Heart left ventricle (tissue), 16 donors: ENCODE measurements around the gene USP2. TPM values are rescaled to one million over a fixed set of nuclear protein-coding genes. Genes with fewer than 3 reads are reported as not detected.

Experiments
- ATAC-seq, 4 donors: fragments of 200-7000 bp; cut with Tn5 transposase; one replicate each; pipeline ENCODE4 v1.9.1; 2020 to 2022; ENCODE audit warnings: moderate library complexity in 4 of 4, mild to moderate bottlenecking in 3 of 4, moderate number of reproducible peaks in 1 of 4
- DNase-seq, 5 donors: peaks; one replicate each; pipeline ENCODE4 v3.0.0-alpha.2; 2020
- H3K27ac ChIP-seq, 12 donors: fragments of 200-600 bp; sonication (generic) in 4 of 12; one replicate each; pipeline versions ENCODE4 v1.5.0 to v1.8.0; 2016 to 2022; ENCODE audit warnings: mild to moderate bottlenecking in 2 of 12
- H3K27me3 ChIP-seq, 9 donors: fragments of 200-600 bp; sonication (generic) in 2 of 9; one replicate each; pipeline versions ENCODE4 v1.5.1 to v1.8.0; 2016 to 2022; ENCODE audit warnings: mild to moderate bottlenecking in 3 of 9
- H3K36me3 ChIP-seq, 9 donors: fragments of 200-600 bp; sonication (generic) in 2 of 9; one replicate each; pipeline versions ENCODE4 v1.5.0 to v1.8.0; 2018 to 2022; ENCODE audit warnings: mild to moderate bottlenecking in 2 of 9
- H3K4me1 ChIP-seq, 12 donors: fragments of 200-600 bp; sonication (generic) in 4 of 12; one replicate each; pipeline versions ENCODE4 v1.5.0 to v1.8.0; 2016 to 2022; ENCODE audit warnings: mild to moderate bottlenecking in 3 of 12
- H3K4me3 ChIP-seq, 12 donors: fragments of 200-600 bp; sonication (generic) in 4 of 12; one replicate each; pipeline versions ENCODE4 v1.5.0 to v1.8.0; 2017 to 2022; ENCODE audit warnings: mild to moderate bottlenecking in 9 of 12, moderate library complexity in 4 of 12
- H3K9me3 ChIP-seq, 12 donors: fragments of 200-600 bp; sonication (generic) in 4 of 12; one replicate each; pipeline versions ENCODE4 v1.5.0 to v1.8.0; 2016 to 2022; ENCODE audit warnings: mild to moderate bottlenecking in 1 of 12
- CTCF ChIP-seq, 12 donors: fragments of 200-600 bp; sonication (generic) in 4 of 12; IDR thresholded peaks; one replicate each; pipeline versions ENCODE4 v1.5.0 to v1.8.0; 2018 to 2022; ENCODE audit warnings: antibody characterized with exemption in 12 of 12, mild to moderate bottlenecking in 5 of 12
- POLR2A ChIP-seq, 2 donors: fragments of 450-650 bp; IDR thresholded peaks; one replicate each; pipeline ENCODE4 v1.6.1; 2017; ENCODE audit warnings: antibody characterized with exemption in 2 of 2, mild to moderate bottlenecking in 2 of 2, moderate library complexity in 2 of 2
- WGBS, 4 donors: extraction: QIAGEN DNeasy Blood & Tissue Kit in 2 of 4; methylation state at CpG; one replicate each; pipeline versions ENCODE4 v1.1.5 to v1.1.7; 2013 to 2018; 5-methylcytosine and 5-hydroxymethylcytosine counted together
- intact Hi-C, 10 donors: fragments of 100-400 bp; cut with DNase I; formaldehyde crosslinking; loops; one replicate each; pipeline versions ENCODE4 v1.11.1 to v1.14.2; 2022
- polyA plus RNA-seq, 2 donors: library from polyadenylated mRNA; stranded (reverse); fragments of 200-250 nt; gene quantifications; one replicate each; pipeline ENCODE4 v1.2.3, GENCODE V29; 2013
- total RNA-seq, 9 donors: library from RNA; depleted of rRNA in 2 of 9; stranded (reverse); fragments of >200 nt in 2 of 9; fragmentation: NEBNext Ultra II Directional in 3 of 9; extraction: Animal tissue kit (Norgen Biotek cat#: 25700) in 3 of 9; gene quantifications; one replicate each; pipeline versions ENCODE4 v1.1.0 to v1.2.4, GENCODE V29; 2016 to 2023
- donor health status: ischemic (EF 13 %, LVEDD 7.1; RV severe dilation, severe dysfunction).
- donor health status: healthy with polysubstance abuse.
- donor health status: DM: no; HTN: yes; CAD: no.
- donor health status: DM: no; HTN: no; CAD: no.
- donor health status: ischemic (EF 25% LVEDD 6.9; RV normal size, moderate dysfunction).
- donor health status: ischemic (EF 25% LVEDD 5.7; RV mildly dilated, moderate dysfunction).
- donor health status: healthy.
- donor health status: DM: yes; HTN: yes; CAD: no.
- donor health status: ischemic (EF 35%, LVEDD 5.7; RV mildly dilated, moderate dysfunction).
- donor health status: nonischemic (EF 11% LVEDD 7.7; RV severe dilation, severe dysfunction).
- donor health status: DM: yes; HTN: yes; CAD: no.
- donor health status: PGD.
- donor health status: ischemic (EF 29% LVEDD 5.4; RV normal size, mild dysfunction).
- donor health status: nonischemic (EF 23%, LVEDD 6.1; RV moderate dilation, normal function).

Gene USP2
- total and polyA plus RNA-seq, 11 donors: 53.7 to 138 (median 108) TPM

DNA sequence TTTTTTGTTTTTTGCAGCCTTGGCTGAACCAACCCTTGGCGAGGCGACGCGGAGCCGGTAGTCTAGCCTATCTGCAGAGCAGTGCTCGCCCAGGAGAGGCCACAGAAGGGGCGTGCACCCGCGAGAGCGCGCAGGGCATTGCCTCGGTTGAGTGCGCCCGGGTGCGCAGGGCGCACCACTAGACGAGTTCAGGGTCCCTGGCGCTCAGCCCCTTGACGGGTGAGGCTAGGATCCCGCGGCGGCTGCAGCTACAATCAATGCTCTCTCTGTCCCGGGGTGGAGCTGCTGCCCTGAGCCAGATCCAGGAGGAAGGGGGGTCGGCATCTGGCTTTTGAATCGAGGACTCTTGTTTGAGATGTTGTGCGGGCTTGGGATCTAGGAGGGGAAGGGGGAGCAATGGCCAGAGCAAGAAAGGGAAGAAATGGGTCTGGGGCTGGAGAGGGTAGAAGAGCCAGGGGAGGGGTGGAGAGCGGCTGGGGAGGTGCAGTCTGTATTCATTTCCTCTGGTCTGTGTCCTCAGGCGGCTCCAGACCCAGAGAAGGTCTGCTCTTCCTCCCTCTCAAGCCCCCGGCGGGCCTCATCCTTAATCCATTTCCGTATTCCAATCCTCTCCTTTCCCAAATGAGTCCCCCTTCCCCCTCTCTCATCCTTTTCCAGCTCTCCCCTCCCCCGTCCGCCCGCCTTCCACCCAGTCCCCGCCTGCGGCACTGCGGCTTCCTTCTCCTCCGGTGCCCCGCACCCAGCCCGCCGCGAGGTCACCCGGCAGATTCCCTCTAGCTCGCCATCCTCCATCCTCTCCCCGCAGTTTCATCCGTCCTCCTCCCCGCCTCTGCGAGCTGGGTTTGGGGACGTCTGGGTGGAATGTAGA lies 40.7 kb upstream of the USP2 start:
- Histone ChIP-seq H3K4me1 (peaks cover 0 to 28% (median 16%) of the 10 kb centered on the region in 12 donors), H3K27ac (peak overlapping the region in 4 of 12 donors; percentile 13 to 63 (median 48)), H3K36me3 (no peaks in the 10 kb centered on the region), H3K27me3 (peaks cover 5 to 54% (median 33%) of the 10 kb centered on the region in 9 donors), H3K4me3 (peak overlapping the region; percentile 16 to 69 (median 53)), H3K9me3 (no peaks in the 10 kb centered on the region)
- WGBS, 4 donors: 0 to 1% (median 1%) methylated on average over 45 to 49 of the region's 49 CpGs
- intact Hi-C loops: no loop called here
- no peak for TF ChIP-seq CTCF (IDR thresholded peaks at IDR 0.05)
- TF ChIP-seq POLR2A (IDR thresholded peaks at IDR 0.05): no peak
- ATAC-seq (peak in 2 of 4 donors; percentile 38 to 69), DNase-seq (peak in 1 of 5 donors; percentile 37)

- Histone ChIP-seq H3K27ac (no peak overlapping the region), H3K9me3 (no peaks in the 10 kb centered on the region), H3K4me1 (peaks cover 0 to 28% (median 16%) of the 10 kb centered on the region in 12 donors), H3K4me3 (peak overlapping the region in 8 of 12 donors; percentile 46 to 69 (median 58)), H3K27me3 (peaks cover 5 to 54% (median 33%) of the 10 kb centered on the region in 9 donors), H3K36me3 (no peaks in the 10 kb centered on the region)
- no peak for DNase-seq
- 15 to 25% (median 21%) methylated on average over 8 of the region's 8 CpGs for WGBS, 4 donors
- TF ChIP-seq POLR2A (IDR thresholded peaks at IDR 0.05) (no peak), CTCF (IDR thresholded peaks at IDR 0.05) (no peak)
- no peak for ATAC-seq
- intact Hi-C loops: no loop called here
Measured at GRCh38 chr11:119421351-119421750, 39.9 kb upstream of the USP2 start.

DNA sequence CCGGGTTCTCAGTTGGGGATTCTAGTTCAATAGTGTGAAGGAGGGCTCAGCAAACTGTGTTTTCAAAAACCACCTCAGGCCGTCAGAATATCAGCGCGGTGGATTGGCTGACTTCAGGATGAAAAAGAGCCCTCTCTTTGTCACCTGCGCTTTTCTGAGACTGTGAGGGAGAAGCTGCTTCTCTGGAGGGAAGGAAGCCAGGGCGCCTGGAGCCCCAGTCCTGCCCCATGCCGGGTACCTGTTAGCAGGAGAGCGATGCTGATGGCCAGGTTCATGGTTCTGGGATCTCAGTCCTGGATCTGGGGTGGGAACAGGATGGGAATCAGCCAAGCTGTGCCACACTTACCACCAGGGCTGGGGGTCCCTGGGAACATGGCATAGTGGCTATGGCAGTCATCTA lies 39.1 kb upstream of the USP2 start:
- no peak for DNase-seq
- Histone ChIP-seq H3K9me3 (no peaks in the 10 kb centered on the region), H3K4me3 (no peak overlapping the region), H3K36me3 (no peaks in the 10 kb centered on the region), H3K27ac (no peak overlapping the region), H3K4me1 (peaks cover 0 to 28% (median 16%) of the 10 kb centered on the region in 12 donors), H3K27me3 (peaks cover 5 to 54% (median 33%) of the 10 kb centered on the region in 9 donors)
- no peak for ATAC-seq
- intact Hi-C loops: no loop called here
- WGBS, 4 donors: 86 to 93% (median 89%) methylated on average over 8 of the region's 8 CpGs
- TF ChIP-seq POLR2A (IDR thresholded peaks at IDR 0.05) (no peak), CTCF (IDR thresholded peaks at IDR 0.05) (no peak)

DNA sequence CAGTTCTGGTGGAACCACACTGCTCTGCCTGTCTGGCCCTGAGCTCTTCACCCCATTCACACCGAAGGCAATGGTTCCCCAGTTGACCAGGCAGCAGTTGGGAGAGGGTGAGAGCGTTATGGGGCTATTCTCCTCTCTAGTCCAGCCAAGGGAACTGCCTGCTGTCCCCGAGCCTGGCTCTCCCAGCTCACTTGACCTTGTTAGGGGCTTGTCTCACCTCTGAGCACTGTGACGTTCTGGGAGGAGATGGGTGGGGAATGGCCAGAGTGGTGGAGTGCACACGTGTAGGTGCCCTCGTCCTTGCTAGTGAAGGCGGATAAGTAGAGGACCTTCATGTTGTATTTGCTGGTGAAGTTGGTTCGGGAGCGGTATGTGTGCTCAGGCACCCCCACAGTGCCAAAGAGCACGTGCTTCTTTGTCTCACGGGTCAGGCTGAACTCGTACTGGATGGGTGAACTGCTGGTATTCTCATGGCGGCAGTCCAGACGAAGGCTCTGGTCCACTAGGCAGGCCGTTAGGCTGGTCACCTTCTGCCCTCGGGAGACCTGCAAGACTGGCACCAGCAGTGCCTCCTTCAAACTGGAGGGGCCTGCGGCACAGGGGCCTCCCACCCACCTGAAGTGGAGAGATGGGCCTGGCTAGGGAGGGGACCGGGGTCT lies 38.5 kb upstream of the USP2 start:
- Histone ChIP-seq H3K4me3 (no peak overlapping the region), H3K36me3 (no peaks in the 10 kb centered on the region), H3K27me3 (peaks cover 5 to 54% (median 33%) of the 10 kb centered on the region in 9 donors), H3K4me1 (peaks cover 0 to 28% (median 16%) of the 10 kb centered on the region in 12 donors), H3K27ac (no peak overlapping the region), H3K9me3 (no peaks in the 10 kb centered on the region)
- intact Hi-C loops: no loop called here
- no peak for ATAC-seq
- TF ChIP-seq CTCF (IDR thresholded peaks at IDR 0.05): no peak
- TF ChIP-seq POLR2A (IDR thresholded peaks at IDR 0.05): no peak
- DNase-seq: no peak
- WGBS, 4 donors: 86 to 92% (median 88%) methylated on average over 18 of the region's 18 CpGs
